ENCODE data around the gene HNRNPL.
"Not testable (repeated sequence)": the region's sequence is repeated elsewhere in the genome, so short reads cannot be mapped to it uniquely, and the experiment has no call there.

Gene HNRNPL

GRCh38 chr19:38856813-38857212, 7.0 kb upstream of the HNRNPL start:
- Mint-ChIP-seq H3K36me3 (ENCODE audit: low read depth) (peaks cover 5% of the 10 kb centered on the region), H3K27ac (peak overlapping the region; percentile 88), H3K4me3 (peak overlapping the region; percentile 29), H3K4me1 (ENCODE audit: low read depth) (peaks cover 34% of the 10 kb centered on the region), H3K9me3 (peaks cover 2% of the 10 kb centered on the region), H3K27me3 (no peaks in the 10 kb centered on the region)
- DNase-seq, result no peak

- H3K27me3 Mint-ChIP-seq, H3K9me3 Mint-ChIP-seq, H3K27ac Mint-ChIP-seq, DNase-seq: not testable (repeated sequence)
- H3K36me3 Mint-ChIP-seq (ENCODE audit: low read depth), result peaks cover 15% of the 10 kb centered on the region
- peak overlapping the region; percentile 50 for H3K4me3 Mint-ChIP-seq
- H3K4me1 Mint-ChIP-seq (ENCODE audit: low read depth), result peaks cover 42% of the 10 kb centered on the region
Observed at GRCh38 chr19:38855751-38856150, 6.0 kb upstream of the HNRNPL start.

GRCh38 chr19:38854961-38855360, 5.2 kb upstream of the HNRNPL start:
- Mint-ChIP-seq H3K4me1 (ENCODE audit: low read depth) (peaks cover 42% of the 10 kb centered on the region), H3K36me3 (ENCODE audit: low read depth) (peaks cover 17% of the 10 kb centered on the region)
- not testable (repeated sequence) for H3K27ac Mint-ChIP-seq, H3K4me3 Mint-ChIP-seq, H3K27me3 Mint-ChIP-seq, DNase-seq, H3K9me3 Mint-ChIP-seq

- Mint-ChIP-seq H3K27ac (peak overlapping the region; percentile 97), H3K4me1 (ENCODE audit: low read depth) (peaks cover 46% of the 10 kb centered on the region), H3K4me3 (peak overlapping the region; percentile 92), H3K36me3 (ENCODE audit: low read depth) (peaks cover 29% of the 10 kb centered on the region), H3K27me3 (no peaks in the 10 kb centered on the region), H3K9me3 (peaks cover 2% of the 10 kb centered on the region)
- DNase-seq, result no peak
Observed at GRCh38 chr19:38853214-38853613, 3.4 kb upstream of the HNRNPL start.

GRCh38 chr19:38852231-38853044, 2.7 kb upstream of the HNRNPL start:
- Mint-ChIP-seq H3K4me1 (ENCODE audit: low read depth) (peaks cover 45% of the 10 kb centered on the region), H3K9me3 (peaks cover 2% of the 10 kb centered on the region), H3K27ac (peak overlapping the region; percentile 97), H3K4me3 (peak overlapping the region; percentile 92), H3K36me3 (ENCODE audit: low read depth) (peaks cover 37% of the 10 kb centered on the region), H3K27me3 (no peaks in the 10 kb centered on the region)
- peak; percentile 78 for DNase-seq

- H3K36me3 Mint-ChIP-seq (ENCODE audit: low read depth), result peaks cover 44% of the 10 kb centered on the region
- peak overlapping the region; percentile 98 for H3K4me3 Mint-ChIP-seq
- no peaks in the 10 kb centered on the region for H3K27me3 Mint-ChIP-seq
- peaks cover 46% of the 10 kb centered on the region for H3K4me1 Mint-ChIP-seq (ENCODE audit: low read depth)
- H3K9me3 Mint-ChIP-seq, result peaks cover 2% of the 10 kb centered on the region
- peak overlapping the region; percentile 100 for H3K27ac Mint-ChIP-seq
- peak; percentile 92 for DNase-seq
Observed at GRCh38 chr19:38851622-38852230, 1.9 kb upstream of the HNRNPL start.

GRCh38 chr19:38850976-38851621, 1.3 kb upstream of the HNRNPL start:
- no peaks in the 10 kb centered on the region for H3K9me3 Mint-ChIP-seq
- peak; percentile 76 for DNase-seq
- H3K36me3 Mint-ChIP-seq (ENCODE audit: low read depth), result peaks cover 50% of the 10 kb centered on the region
- H3K4me1 Mint-ChIP-seq (ENCODE audit: low read depth), result peaks cover 45% of the 10 kb centered on the region
- H3K27me3 Mint-ChIP-seq, result no peaks in the 10 kb centered on the region
- peak overlapping the region; percentile 98 for H3K4me3 Mint-ChIP-seq
- H3K27ac Mint-ChIP-seq, result peak overlapping the region; percentile 100

- Mint-ChIP-seq H3K4me3 (peak overlapping the region; percentile 98), H3K27ac (peak overlapping the region; percentile 100), H3K27me3 (no peaks in the 10 kb centered on the region), H3K4me1 (ENCODE audit: low read depth) (peaks cover 51% of the 10 kb centered on the region), H3K9me3 (no peaks in the 10 kb centered on the region), H3K36me3 (ENCODE audit: low read depth) (peaks cover 56% of the 10 kb centered on the region)
- DNase-seq, result peak; percentile 98
Observed at GRCh38 chr19:38850436-38850975, 720 bp upstream of the HNRNPL start.

- peak; percentile 99 for DNase-seq
- Mint-ChIP-seq H3K27ac (peak overlapping the region; percentile 100), H3K4me3 (peak overlapping the region; percentile 98), H3K4me1 (ENCODE audit: low read depth) (peaks cover 60% of the 10 kb centered on the region), H3K9me3 (no peaks in the 10 kb centered on the region), H3K36me3 (ENCODE audit: low read depth) (peaks cover 68% of the 10 kb centered on the region), H3K27me3 (no peaks in the 10 kb centered on the region)
Observed at GRCh38 chr19:38849147-38849859, 483 bp downstream of the HNRNPL start.

GRCh38 chr19:38848299-38849146, 1.3 kb downstream of the HNRNPL start:
- Mint-ChIP-seq H3K4me1 (ENCODE audit: low read depth) (peaks cover 65% of the 10 kb centered on the region), H3K27ac (peak overlapping the region; percentile 100), H3K9me3 (no peaks in the 10 kb centered on the region), H3K36me3 (ENCODE audit: low read depth) (peaks cover 76% of the 10 kb centered on the region), H3K4me3 (peak overlapping the region; percentile 98), H3K27me3 (no peaks in the 10 kb centered on the region)
- DNase-seq, result no peak

- Mint-ChIP-seq H3K27me3 (no peaks in the 10 kb centered on the region), H3K9me3 (no peaks in the 10 kb centered on the region), H3K4me3 (peak overlapping the region; percentile 98), H3K4me1 (ENCODE audit: low read depth) (peaks cover 74% of the 10 kb centered on the region), H3K36me3 (ENCODE audit: low read depth) (peaks cover 89% of the 10 kb centered on the region), H3K27ac (peak overlapping the region; percentile 100)
- no peak for DNase-seq
Observed at GRCh38 chr19:38846097-38846496, 3.7 kb downstream of the HNRNPL start.

- Mint-ChIP-seq H3K27me3 (no peaks in the 10 kb centered on the region), H3K4me1 (ENCODE audit: low read depth) (peaks cover 76% of the 10 kb centered on the region), H3K36me3 (ENCODE audit: low read depth) (peaks cover 89% of the 10 kb centered on the region), H3K27ac (peak overlapping the region; percentile 100), H3K4me3 (peak overlapping the region; percentile 98), H3K9me3 (no peaks in the 10 kb centered on the region)
- DNase-seq, result no peak
Observed at GRCh38 chr19:38845374-38846024, 4.3 kb downstream of the HNRNPL start.

- peaks cover 89% of the 10 kb centered on the region for H3K4me1 Mint-ChIP-seq (ENCODE audit: low read depth)
- H3K9me3 Mint-ChIP-seq, result no peaks in the 10 kb centered on the region
- H3K27me3 Mint-ChIP-seq, result no peaks in the 10 kb centered on the region
- peak overlapping the region; percentile 100 for H3K27ac Mint-ChIP-seq
- H3K36me3 Mint-ChIP-seq (ENCODE audit: low read depth), result peaks cover 100% of the 10 kb centered on the region
- DNase-seq, result no peak
- H3K4me3 Mint-ChIP-seq, result peak overlapping the region; percentile 26
Observed at GRCh38 chr19:38844093-38844686, 5.6 kb downstream of the HNRNPL start.

Measured in activated T-cell treated with anti-CD3 and anti-CD28 coated beads, Interleukin-2, amount 50 U/mL, for 24 hours (primary cell).